OCI-LY7 (cell line): ENCODE results near the gene CD300H. TPM values are rescaled to one million over a fixed set of nuclear protein-coding genes. Genes with fewer than 3 reads are reported as not detected.

Experiments
- BruUV-seq: library from RNA; stranded (reverse); fragments of 400-500 nt; replicated peaks from 2 replicates; lab custom pipeline; 2021; lab: Mats Ljungman, UMichigan
- CTCF ChIA-PET: fragments of 300-600 bp; sonication (Branson Sonifier 250); formaldehyde crosslinking; loops from one replicate; lab custom pipeline; 2022; ENCODE audit warnings: antibody characterized with exemption; ENCODE audit not compliant: unreplicated experiment; lab: Charles Lee
- POLR2A ChIA-PET: fragments of 300-600 bp; sonication (Branson Sonifier 250); formaldehyde crosslinking; loops from one replicate; lab custom pipeline; 2022; ENCODE audit warnings: antibody characterized with exemption; lab: Charles Lee
- DNase-seq: peaks from one replicate; pipeline ENCODE4 v3.0.0-alpha.2; 2015; ENCODE audit warnings: low spot score
- H2AFZ ChIP-seq: fragments of 200-600 bp; sonication (generic), shearing (Covaris generic); 2 replicates; pipeline ENCODE4 v1.6.1; 2014; ENCODE audit warnings: mild to moderate bottlenecking, antibody characterized with exemption, low read length, moderate library complexity
- H3K27ac ChIP-seq: fragments of 200-600 bp; sonication (generic); 2 replicates; pipeline ENCODE4 v1.5.1; 2014; ENCODE audit warnings: mixed run types, low read depth, mild to moderate bottlenecking, moderate library complexity, low read length, inconsistent platforms; ENCODE audit not compliant: poor library complexity, severe bottlenecking
- H3K36me3 ChIP-seq: fragments of 200-600 bp; sonication (generic); 2 replicates; pipeline ENCODE4 v1.6.1; 2014; ENCODE audit warnings: mild to moderate bottlenecking, antibody characterized with exemption, low read length, moderate library complexity, mixed read lengths; ENCODE audit not compliant: insufficient read depth
- H3K4me1 ChIP-seq: fragments of 200-600 bp; sonication (generic); 2 replicates; pipeline ENCODE4 v1.5.1; 2014; ENCODE audit warnings: mild to moderate bottlenecking, low read length; ENCODE audit not compliant: insufficient read depth, poor library complexity, severe bottlenecking
- H3K4me2 ChIP-seq: fragments of 200-600 bp; sonication (generic); 2 replicates; pipeline ENCODE4 v1.6.1; 2014; ENCODE audit warnings: mild to moderate bottlenecking, low read length
- H3K4me3 ChIP-seq: fragments of 200-600 bp; sonication (generic); 2 replicates; pipeline ENCODE4 v1.5.1; 2014; ENCODE audit warnings: mild to moderate bottlenecking, low read depth, low read length; ENCODE audit not compliant: poor library complexity, severe bottlenecking
- H3K79me2 ChIP-seq: fragments of 200-600 bp; sonication (generic); 2 replicates; pipeline ENCODE4 v1.6.1; 2016; ENCODE audit warnings: low read depth, mild to moderate bottlenecking, low read length, moderate library complexity, mixed read lengths; ENCODE audit not compliant: insufficient read depth
- H3K9me2 ChIP-seq: fragments of 200-600 bp; sonication (generic); 2 replicates; pipeline ENCODE4 v1.6.1; 2016; ENCODE audit warnings: mild to moderate bottlenecking, low read length, mixed read lengths; ENCODE audit not compliant: insufficient read depth
- H3K9me3 ChIP-seq: fragments of 200-600 bp; sonication (generic); 2 replicates; pipeline ENCODE4 v1.6.1; 2014; ENCODE audit warnings: mild to moderate bottlenecking, mixed run types, low read length, mixed read lengths
- H4K20me1 ChIP-seq: fragments of 200-600 bp; sonication (generic); 2 replicates; pipeline ENCODE4 v1.6.1; 2014; ENCODE audit warnings: mild to moderate bottlenecking, antibody characterized with exemption, low read length, moderate library complexity, mixed read lengths; ENCODE audit not compliant: insufficient read depth
- CTCF ChIP-seq: fragments of 200-600 bp; sonication (generic); conservative IDR thresholded peaks from 2 replicates; pipeline ENCODE4 v1.5.1; 2014; ENCODE audit warnings: mild to moderate bottlenecking, antibody characterized with exemption, low read length, moderate library complexity, mixed read lengths
- EZH2phosphoT487 ChIP-seq: fragments of 200-600 bp; sonication (generic); IDR thresholded peaks from 2 replicates; pipeline ENCODE4 v1.6.1; 2018; ENCODE audit warnings: low read depth, borderline replicate concordance, mild to moderate bottlenecking, mixed run types, antibody characterized with exemption, low read length, moderate library complexity, mixed read lengths
- intact Hi-C: fragments of 100-400 bp; cut with micrococcal nuclease; formaldehyde crosslinking; loops from one replicate; pipeline ENCODE4 v1.10.0; 2022; ENCODE audit not compliant: unreplicated experiment
- total RNA-seq, 2 experiments: library from RNA; depleted of rRNA in 1 of 2; stranded (reverse); fragments of >200 nt in 1 of 2; shearing (Covaris generic) in 1 of 2; gene quantifications; 2 replicates each; pipeline ENCODE4 v1.2.3, GENCODE V29; 2014 to 2022

The CD300H gene
- total RNA-seq, 2 experiments from 2014 or later = not detected

GRCh38 chr17:74542166-74542565 is 25.1 kb downstream of the CD300H start:
- ChIA-PET CTCF (no interaction called here), POLR2A (no interaction called here)
- no peak overlapping the region for H2AFZ ChIP-seq
- H3K4me3 ChIP-seq = no peak overlapping the region
- H3K36me3 ChIP-seq = no peaks in the 10 kb centered on the region
- intact Hi-C loops = no loop called here
- no peak overlapping the region for H3K27ac ChIP-seq
- DNase-seq = no peak
- H3K9me3 ChIP-seq = no peaks in the 10 kb centered on the region
- H3K4me1 ChIP-seq = no peaks in the 10 kb centered on the region
- BruUV-seq = no TSS peak
- TF ChIP-seq CTCF (no peak), EZH2phosphoT487 (no peak)
- no peaks in the 10 kb centered on the region for H3K79me2 ChIP-seq
- H3K9me2 ChIP-seq = no peaks in the 10 kb centered on the region
- no peaks in the 10 kb centered on the region for H4K20me1 ChIP-seq
- H3K4me2 ChIP-seq = no peak overlapping the region

- CTCF ChIA-PET = no interaction called here
- no peak overlapping the region for H2AFZ ChIP-seq
- no peak for DNase-seq
- H3K4me3 ChIP-seq = no peak overlapping the region
- no peaks in the 10 kb centered on the region for H3K36me3 ChIP-seq
- TF ChIP-seq CTCF (no peak), EZH2phosphoT487 (no peak)
- POLR2A ChIA-PET = no interaction called here
- H3K9me2 ChIP-seq = no peaks in the 10 kb centered on the region
- BruUV-seq = no TSS peak
- intact Hi-C loops = no loop called here
- no peaks in the 10 kb centered on the region for H3K4me1 ChIP-seq
- no peaks in the 10 kb centered on the region for H3K9me3 ChIP-seq
- H4K20me1 ChIP-seq = no peaks in the 10 kb centered on the region
- no peak overlapping the region for H3K4me2 ChIP-seq
- H3K27ac ChIP-seq = no peak overlapping the region
- no peaks in the 10 kb centered on the region for H3K79me2 ChIP-seq
These were observed 25.9 kb downstream of the CD300H start for GRCh38 chr17:74541176-74542111.

GRCh38 chr17:74539281-74539820 is 28.0 kb downstream of the CD300H start:
- Histone ChIP-seq H3K4me1 (no peaks in the 10 kb centered on the region), H3K9me3 (no peaks in the 10 kb centered on the region), H3K79me2 (no peaks in the 10 kb centered on the region), H4K20me1 (no peaks in the 10 kb centered on the region), H2AFZ (no peak overlapping the region), H3K4me2 (no peak overlapping the region), H3K27ac (no peak overlapping the region), H3K36me3 (no peaks in the 10 kb centered on the region), H3K4me3 (no peak overlapping the region), H3K9me2 (no peaks in the 10 kb centered on the region)
- ChIA-PET CTCF (no interaction called here), POLR2A (no interaction called here)
- DNase-seq = no peak
- no peak for TF ChIP-seq EZH2phosphoT487
- no peak for TF ChIP-seq CTCF
- BruUV-seq = no TSS peak
- intact Hi-C loops = no loop called here
